ENCODE data around the gene RINL.
A peak's percentile ranks its signal among the peaks of the same experiment; 100 is the strongest.

Gene RINL, protein sequence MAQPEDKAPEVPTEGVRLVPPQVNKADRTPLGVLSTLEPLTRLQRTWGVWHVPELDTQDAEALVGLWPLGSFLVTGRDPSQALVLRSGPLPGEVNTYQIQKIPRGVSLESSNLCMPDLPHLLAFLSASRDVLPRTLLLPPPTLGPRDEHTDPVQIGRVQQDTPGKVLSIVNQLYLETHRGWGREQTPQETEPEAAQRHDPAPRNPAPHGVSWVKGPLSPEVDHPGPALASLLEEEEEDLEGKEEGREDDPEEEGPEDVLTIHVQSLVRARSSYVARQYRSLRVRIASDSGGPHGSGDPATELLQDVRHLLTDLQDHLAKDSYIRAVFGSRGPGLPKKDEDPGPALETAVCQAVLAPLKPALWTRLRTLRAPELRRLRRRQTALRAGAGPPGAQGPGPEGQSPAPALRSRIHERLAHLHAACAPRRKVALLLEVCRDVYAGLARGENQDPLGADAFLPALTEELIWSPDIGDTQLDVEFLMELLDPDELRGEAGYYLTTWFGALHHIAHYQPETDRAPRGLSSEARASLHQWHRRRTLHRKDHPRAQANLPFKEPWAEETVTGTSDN

DNA sequence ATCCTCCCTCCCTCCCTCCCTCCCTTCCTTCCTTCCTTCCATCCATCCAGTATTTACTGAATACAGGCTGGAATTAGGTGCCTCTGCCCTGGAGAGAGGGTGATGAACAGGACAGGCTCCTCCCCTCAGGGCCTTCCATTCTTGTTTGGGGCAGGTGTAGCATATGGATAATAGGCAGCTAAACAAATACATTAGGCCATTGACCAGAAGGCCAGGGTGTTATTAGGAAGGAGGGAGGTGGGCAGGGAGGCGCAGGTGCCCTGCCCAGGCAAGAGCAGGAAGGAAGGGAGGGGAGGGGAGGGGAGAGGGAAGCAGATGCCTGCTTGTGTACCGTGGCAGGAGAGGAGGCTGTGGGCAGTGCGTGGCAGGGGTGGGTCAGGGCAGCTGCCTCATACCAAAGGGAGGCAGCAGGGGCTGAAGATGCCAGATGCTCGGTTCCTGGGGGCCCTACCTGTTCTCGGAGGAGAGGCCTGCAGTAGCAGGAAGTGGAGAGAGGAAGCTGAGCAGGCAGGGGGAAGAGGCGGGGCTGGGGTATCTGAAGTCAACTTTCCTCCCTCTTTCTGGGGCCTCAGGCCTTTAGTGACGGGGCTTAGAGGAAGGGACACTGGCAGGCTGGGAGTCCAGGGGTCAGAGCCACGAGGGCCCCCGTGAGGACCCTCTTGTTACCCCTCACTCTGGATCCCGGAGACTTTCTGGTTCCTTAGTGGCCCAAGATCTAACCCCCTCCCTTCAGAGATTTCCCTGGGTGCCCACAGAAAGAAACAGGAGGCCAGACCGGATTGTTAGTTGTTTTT is at the start of gene RINL:
Gene RINL (minus strand): TSS at position 495 of the 794 bp plus-strand sequence. CDS start 1,533 bp downstream, outside the sequence.
- ATAC-seq (peak; percentile 91), DNase-seq (ENCODE audit: low spot score in 2 of 2) (peak; percentile 40 to 81)
- Mint-ChIP-seq H3K4me3 (peak within 1 kb of the TSS; percentile 89), H3K36me3 (peaks cover 73% of the 10 kb centered on the region), H3K9me3 (no peaks in the 10 kb centered on the region), H3K4me1 (peaks cover 27% of the 10 kb centered on the region), H3K27ac (peak within 1 kb of the TSS; percentile 99)

DNA sequence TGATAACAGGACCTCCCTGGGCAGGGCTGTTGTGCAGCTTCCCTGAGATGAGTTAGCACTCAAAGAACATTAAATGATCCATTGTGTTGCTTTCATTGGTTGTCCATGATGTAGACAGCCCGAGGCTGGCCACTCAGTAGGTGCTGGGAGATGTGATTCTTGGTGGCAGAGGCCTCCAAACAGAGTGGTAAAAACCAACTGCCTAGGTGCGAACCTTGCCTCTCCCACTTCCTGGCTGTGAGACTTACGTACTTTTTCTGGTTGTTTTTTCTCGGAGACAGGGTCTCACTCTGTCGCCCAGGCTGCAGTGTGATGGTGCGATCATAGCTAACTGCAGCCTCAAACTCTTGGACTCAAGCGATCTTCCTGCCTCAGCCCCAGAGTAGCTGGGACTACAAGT is 46.3 kb upstream of the RINL start:
- ATAC-seq (peak; percentile 80), DNase-seq (ENCODE audit: low spot score in 2 of 2) (no peak)
- Mint-ChIP-seq H3K4me1 (peaks cover 41% of the 10 kb centered on the region), H3K36me3 (peaks cover 45% of the 10 kb centered on the region), H3K4me3 (peak overlapping the region; percentile 13), H3K9me3 (no peaks in the 10 kb centered on the region), H3K27ac (peak overlapping the region; percentile 80)

DNA sequence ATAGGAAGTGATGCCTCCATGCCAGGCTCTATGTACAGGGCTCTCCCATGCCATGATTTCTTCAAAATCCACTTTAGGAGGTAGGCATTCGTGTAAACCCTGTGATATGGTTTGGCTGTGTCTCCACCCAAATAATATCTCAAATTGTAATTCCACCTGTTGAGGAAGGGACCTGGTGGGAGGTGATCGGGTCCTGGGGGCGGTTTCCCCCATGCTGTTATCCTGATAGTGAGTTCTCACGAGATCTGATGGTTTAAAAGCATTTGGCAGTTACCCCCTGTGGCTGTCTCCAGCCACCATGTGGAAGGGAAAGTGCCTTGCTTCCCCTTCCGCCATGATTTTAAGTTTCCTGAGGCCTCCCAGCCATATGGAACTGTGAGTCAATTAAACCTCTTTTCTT is 44.4 kb upstream of the RINL start:
- ATAC-seq (no peak), DNase-seq (ENCODE audit: low spot score in 2 of 2) (no peak)
- no peak overlapping the region for H3K27ac Mint-ChIP-seq
- H3K4me1 Mint-ChIP-seq = peaks cover 22% of the 10 kb centered on the region
- H3K36me3 Mint-ChIP-seq = peaks cover 40% of the 10 kb centered on the region
- no peak overlapping the region for H3K4me3 Mint-ChIP-seq
- H3K9me3 Mint-ChIP-seq = no peaks in the 10 kb centered on the region

DNA sequence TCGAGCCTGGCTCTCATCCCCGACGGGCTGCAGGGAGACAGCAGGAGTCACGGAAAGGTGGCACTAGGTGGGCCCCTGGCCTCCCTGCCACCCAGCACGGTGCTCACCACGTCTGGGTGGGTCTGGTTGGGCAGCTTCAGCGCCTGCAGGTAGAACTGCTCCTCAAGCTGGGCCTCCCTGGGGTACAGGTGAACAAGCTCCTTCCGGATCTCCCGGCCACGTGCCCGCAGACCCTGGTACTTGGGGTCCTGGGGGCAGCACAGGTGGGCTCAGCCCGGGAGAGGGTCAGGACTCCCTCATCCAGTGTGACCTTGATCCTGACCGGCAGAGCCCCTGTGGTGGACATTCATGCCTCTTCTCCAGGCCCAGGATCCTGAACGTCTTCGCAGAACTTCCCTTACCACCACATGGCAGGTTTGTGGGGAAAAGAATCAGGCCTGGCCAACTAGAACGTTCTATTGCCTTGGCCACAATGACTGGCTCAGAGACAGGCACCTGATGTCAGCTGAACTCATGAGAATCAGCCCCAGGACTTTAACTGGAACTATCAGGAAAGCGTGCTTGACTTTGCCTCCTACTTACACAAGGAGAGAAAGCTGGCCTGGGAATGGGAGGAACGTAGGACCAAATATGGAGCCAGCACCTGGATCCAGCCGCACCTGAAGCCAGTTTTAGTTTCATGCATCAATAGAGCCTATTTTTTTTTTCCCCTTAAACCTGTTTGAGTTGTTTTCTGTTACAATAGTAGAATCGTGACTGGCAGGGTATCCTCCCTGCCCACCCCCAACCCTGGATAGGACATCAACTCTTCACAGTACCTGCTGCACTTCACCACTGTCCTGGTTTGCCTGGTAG is 43.6 kb upstream of the RINL start:
- Mint-ChIP-seq H3K27ac (peak overlapping the region; percentile 55), H3K4me3 (no peak overlapping the region), H3K36me3 (peaks cover 40% of the 10 kb centered on the region), H3K9me3 (no peaks in the 10 kb centered on the region), H3K4me1 (peaks cover 21% of the 10 kb centered on the region)
- ATAC-seq = no peak
- no peak for DNase-seq (ENCODE audit: low spot score in 2 of 2)

DNA sequence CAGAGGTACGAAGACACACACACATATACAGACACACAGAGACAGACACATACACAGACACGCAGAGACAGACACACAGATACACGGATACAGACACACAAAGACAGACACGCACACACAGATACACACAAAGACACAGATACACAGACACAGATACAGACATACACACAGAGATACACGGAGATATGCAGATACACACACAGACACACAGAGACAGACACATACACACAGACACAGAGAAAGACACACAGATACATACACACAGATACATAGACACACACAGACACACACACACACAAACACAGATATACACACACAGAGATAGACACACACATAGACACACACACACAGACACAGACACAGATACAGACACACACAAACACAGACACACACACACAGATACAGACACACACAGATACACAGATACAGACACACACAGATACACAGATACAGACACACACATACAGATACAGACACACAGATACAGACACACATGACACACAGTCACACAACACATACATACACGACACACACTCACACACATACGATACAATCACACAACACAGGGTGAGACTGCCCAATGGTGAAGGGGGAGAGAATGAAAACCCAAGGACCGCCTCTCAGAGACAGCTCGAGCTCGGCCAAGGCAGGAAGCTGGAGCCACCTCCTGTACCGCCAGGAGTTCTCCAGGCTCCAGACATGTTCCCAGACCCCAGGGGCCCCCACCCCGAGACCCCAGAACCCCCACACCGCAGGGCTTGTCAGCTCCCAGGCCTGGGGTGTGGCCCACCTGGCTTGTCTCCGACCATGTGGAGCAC is 42.7 kb upstream of the RINL start:
- DNase-seq (ENCODE audit: low spot score in 2 of 2) (no peak), ATAC-seq (no peak)
- no peak overlapping the region for H3K27ac Mint-ChIP-seq
- H3K9me3 Mint-ChIP-seq = no peaks in the 10 kb centered on the region
- H3K4me1 Mint-ChIP-seq = peaks cover 14% of the 10 kb centered on the region
- peaks cover 32% of the 10 kb centered on the region for H3K36me3 Mint-ChIP-seq
- no peak overlapping the region for H3K4me3 Mint-ChIP-seq

DNA sequence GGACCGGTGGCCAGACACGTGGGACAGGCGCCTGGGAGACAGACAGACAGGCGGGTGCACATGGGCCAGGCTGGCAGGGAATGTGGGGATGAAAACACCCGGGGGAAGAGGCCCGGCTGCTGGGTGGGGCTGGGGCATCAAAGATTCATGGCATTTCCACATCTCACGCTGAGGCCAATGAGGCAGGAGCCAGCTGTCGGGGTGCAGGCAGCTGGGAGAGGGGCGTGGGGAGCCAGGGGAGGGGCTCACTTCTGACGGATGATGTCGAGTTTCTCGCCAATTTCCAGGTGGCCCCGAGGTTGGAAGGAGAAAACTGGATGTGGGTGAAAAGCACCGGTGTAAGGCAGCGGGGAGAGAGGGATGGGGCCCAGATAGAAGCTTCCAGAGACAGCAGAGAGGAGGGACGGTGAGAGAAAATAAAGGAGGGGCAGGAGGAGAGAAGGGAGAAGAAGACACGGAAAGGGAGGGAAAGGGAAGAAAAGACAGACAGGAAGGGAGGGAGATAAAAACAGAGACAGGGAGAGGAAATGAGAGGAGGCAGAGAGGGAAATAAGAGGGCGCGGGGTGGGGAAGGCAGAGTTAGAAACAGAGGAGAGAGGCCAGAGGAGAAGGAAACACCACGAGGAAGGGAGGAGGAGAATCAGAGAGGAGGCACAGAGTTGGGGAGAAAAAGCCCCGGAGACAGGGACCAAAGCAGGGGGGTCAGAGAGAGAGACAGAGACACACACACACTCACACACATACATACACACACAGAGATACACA is 41.9 kb upstream of the RINL start:
- H3K9me3 Mint-ChIP-seq = no peaks in the 10 kb centered on the region
- DNase-seq (ENCODE audit: low spot score in 2 of 2) = no peak

DNA sequence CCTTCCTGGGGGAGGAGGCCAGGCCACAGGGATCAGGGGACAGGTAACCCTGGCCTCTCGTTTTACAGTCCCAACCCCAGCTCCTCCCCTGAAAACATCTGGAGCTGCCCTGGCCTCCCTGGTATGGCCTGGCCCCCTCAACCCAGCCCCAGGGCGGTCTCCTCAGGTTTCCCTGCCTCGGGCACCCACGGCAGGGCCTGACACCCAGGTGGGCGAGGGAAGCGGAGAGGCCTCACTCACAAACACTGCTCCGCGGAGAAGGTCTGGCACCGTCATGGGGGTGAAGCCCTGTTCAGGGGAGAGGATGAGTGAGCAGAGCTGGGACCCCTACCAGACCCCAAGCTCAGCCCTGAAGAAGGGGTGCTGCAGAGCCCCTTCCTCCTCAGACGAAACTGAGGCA is 40.5 kb upstream of the RINL start:
- no peak for DNase-seq (ENCODE audit: low spot score in 2 of 2)
- Mint-ChIP-seq H3K27ac (no peak overlapping the region), H3K36me3 (peaks cover 11% of the 10 kb centered on the region), H3K9me3 (no peaks in the 10 kb centered on the region), H3K4me3 (no peak overlapping the region), H3K4me1 (no peaks in the 10 kb centered on the region)
- ATAC-seq = no peak

More for the DNA sequence above, 41.9 kb upstream of the RINL start:
- Mint-ChIP-seq H3K4me3 (no peak overlapping the region), H3K36me3 (peaks cover 26% of the 10 kb centered on the region), H3K4me1 (peaks cover 9% of the 10 kb centered on the region), H3K27ac (no peak overlapping the region)
- no peak for ATAC-seq

DNA sequence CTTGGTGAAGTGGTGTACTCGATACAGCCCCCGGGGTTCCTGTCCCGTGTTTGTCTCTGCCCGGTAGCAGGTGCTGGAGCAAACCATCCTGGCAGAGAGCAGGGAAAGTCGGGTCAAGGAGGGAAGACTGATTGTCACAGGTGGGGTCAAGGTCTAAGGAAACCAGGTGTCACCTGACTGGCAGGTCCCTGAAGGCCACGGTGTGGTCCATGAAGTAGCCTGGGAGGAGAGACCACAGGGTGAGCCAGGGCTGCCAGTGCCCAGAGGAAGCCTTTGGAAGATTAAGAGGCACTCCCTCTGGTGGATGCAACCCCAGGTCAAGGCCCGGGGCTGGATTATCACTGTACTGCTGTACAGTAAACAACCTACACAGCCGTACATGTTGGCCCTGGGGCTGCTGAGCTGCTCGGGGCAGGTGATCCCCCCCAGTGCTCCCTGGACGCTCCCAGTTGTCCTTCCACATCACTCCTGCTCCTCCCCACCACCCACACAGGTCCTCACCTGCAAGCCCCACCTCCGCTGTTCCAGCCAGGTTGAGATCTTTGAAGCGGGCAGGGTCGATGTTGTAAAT is 39.9 kb upstream of the RINL start:
- Mint-ChIP-seq H3K9me3 (no peaks in the 10 kb centered on the region), H3K4me1 (peaks cover 3% of the 10 kb centered on the region), H3K27ac (peak overlapping the region; percentile 38), H3K36me3 (peaks cover 9% of the 10 kb centered on the region), H3K4me3 (no peak overlapping the region)
- no peak for DNase-seq (ENCODE audit: low spot score in 2 of 2)
- no peak for ATAC-seq

DNA sequence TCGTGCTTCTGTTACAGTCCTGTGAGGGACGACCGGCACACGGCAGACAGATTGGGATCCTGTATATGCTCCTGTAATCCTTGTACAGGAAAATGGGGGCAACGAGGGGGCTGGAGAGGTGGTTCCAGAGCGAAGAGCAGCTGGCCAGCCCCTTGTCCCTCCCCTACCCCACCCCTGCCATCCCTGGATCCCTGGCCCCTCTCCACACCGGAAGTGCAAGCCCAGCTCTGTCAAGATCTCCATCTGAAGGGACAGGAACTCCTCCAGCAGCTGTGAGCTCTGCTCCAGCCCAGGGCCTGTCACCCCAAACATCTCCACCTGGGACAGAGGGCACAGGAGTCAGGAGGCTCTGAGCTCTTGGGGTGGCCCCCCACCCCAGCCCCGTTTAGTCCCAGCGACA is 39.4 kb upstream of the RINL start:
- Mint-ChIP-seq H3K27ac (peak overlapping the region; percentile 38), H3K4me3 (no peak overlapping the region), H3K4me1 (peaks cover 8% of the 10 kb centered on the region), H3K36me3 (peaks cover 9% of the 10 kb centered on the region), H3K9me3 (no peaks in the 10 kb centered on the region)
- no peak for ATAC-seq
- no peak for DNase-seq (ENCODE audit: low spot score in 2 of 2)

DNA sequence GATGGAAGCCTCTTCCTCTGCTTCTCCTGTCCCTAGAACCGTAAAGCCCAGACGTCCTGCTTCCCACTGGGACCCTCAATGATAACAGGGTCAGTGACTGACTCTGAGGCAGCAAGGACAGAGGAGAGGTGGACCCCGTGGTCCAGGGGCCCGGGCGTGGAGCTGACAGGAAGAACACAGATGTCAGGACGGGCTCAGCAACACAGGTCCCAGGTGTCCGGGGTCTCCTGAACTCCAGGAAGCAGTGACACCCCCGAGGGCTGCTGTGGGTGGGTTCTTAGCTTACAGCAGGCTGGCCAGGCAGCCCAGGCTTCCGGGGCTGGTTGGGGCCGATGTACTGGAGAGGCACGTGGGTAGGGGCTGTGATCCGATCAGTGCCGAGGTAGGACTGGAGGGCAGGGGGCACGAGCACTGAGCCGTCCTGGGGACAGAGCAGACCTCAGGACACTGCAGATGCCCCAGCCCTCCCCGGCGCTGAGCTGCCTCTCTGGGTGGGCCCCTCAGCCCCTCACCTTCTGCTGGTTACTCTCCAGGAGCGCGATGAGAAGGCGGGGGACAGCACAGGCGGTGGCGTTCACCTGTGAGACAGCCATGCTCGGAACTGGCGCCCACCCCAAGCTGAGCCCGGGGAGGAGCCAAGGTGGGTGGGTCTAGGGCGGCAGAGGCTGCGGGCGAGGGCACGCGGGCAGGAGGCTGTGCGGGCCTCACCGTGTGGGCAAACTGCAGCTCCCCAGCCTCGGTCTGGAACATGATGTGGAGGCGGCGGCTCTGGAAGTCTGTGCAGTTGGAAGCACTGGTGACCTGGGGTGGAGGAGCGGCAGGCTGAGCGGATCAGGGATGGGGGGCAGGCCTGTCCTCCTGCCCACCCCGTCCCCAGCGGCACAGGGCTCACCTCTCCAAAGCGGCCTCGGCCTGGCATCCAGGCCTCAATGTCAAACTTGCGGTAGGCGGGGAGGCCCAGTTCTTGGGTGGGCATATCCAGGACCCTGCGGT is 37.5 kb upstream of the RINL start:
- DNase-seq (ENCODE audit: low spot score in 2 of 2) = no peak
- no peak for ATAC-seq
- no peak overlapping the region for H3K4me3 Mint-ChIP-seq

DNA sequence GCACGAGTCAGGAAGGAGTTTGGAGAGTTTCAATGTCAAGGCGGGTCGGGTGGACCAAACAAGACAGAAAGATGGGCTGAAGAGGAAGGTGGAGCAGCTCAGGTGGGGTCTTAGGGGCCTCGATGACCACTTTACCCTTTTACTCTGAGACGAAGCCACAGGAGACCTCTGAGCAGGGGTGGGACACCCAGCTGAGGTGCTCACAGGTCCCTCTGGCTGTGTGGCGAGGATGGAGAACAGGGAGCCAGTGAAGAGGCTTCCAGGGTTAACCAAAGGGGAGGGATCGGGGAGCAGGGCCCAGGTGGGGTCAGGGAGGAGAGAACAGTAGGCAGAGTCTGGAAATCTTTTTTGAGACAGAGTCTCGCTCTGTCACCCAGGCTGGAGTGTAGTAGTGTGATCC is 35.9 kb upstream of the RINL start:
- H3K36me3 Mint-ChIP-seq = peaks cover 9% of the 10 kb centered on the region
- DNase-seq (ENCODE audit: low spot score in 2 of 2) (no peak), ATAC-seq (no peak)
- peaks cover 15% of the 10 kb centered on the region for H3K4me1 Mint-ChIP-seq
- no peak overlapping the region for H3K4me3 Mint-ChIP-seq
- H3K9me3 Mint-ChIP-seq = no peaks in the 10 kb centered on the region
- peak overlapping the region; percentile 69 for H3K27ac Mint-ChIP-seq

More for the DNA sequence above, 37.5 kb upstream of the RINL start:
- Mint-ChIP-seq H3K36me3 (peaks cover 4% of the 10 kb centered on the region), H3K27ac (peak overlapping the region; percentile 69), H3K4me1 (peaks cover 13% of the 10 kb centered on the region), H3K9me3 (no peaks in the 10 kb centered on the region)

DNA sequence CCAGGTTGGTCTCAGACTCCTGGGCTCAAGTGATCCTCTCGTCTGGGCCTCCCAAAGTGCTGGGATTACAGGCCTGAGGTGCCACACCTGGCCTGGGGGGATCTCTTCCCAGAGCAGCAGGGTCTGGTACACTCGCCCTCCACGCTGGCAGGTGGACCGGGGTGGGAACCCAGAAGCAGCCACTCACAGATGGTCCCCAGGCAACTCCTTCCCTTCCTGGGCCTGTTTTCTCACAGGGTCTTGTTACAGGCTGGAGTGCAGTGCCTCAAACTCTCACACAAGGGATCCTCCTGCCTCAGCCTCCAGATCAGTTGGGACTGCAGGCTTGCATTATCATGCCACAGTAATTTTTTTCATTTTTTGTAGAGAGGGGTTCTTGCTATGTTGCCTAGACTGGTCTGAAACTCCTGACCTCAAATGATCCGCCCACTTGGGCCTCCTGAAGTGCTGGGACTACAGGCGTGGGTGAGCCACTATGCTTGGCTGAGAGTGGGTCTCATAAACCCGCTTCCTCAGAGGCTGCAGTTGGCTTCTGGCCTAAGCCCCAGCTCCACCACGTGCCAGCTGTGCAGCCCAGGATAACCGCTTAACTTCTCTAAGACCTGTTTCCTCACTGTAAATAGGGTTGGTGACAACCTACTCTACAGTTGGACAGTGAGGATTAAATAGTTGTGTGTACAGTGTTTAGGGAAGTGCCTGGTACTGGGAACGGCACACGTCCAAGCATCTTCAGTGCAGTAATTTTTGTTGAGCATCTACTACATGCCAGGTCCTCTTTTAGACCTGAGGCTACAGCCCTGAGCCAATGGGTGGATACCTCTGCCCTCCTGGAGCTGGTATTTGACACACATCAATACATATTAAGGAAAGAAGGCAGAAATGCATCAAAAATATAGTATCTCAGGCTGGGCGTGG is 34.8 kb upstream of the RINL start:
- peak; percentile 48 for ATAC-seq
- Mint-ChIP-seq H3K36me3 (peaks cover 20% of the 10 kb centered on the region), H3K4me1 (peaks cover 16% of the 10 kb centered on the region), H3K9me3 (no peaks in the 10 kb centered on the region), H3K27ac (peak overlapping the region; percentile 67), H3K4me3 (no peak overlapping the region)
- no peak for DNase-seq (ENCODE audit: low spot score in 2 of 2)

All from stimulated activated effector memory CD8-positive, alpha-beta T cell treated with anti-CD3 and anti-CD28 coated beads, Interleukin-12 subunit alpha, Interleukin-12 subunit beta, amount 100 ng/mL, for 72 hours (primary cell).